ENCODE results near the gene SRD5A1.

SRD5A1 gene

GRCh38 chr5:6585168-6585567 lies 48.1 kb upstream of the SRD5A1 start:
- Histone ChIP-seq H3K79me2 (ENCODE audit: low read length) (no peaks in the 10 kb centered on the region), H3K9me3 (replicated peaks; ENCODE audit: insufficient read depth, low read length) (no peaks in the 10 kb centered on the region), H3K4me3 (ENCODE audit: low read length) (no peak overlapping the region), H3K27me3 (replicated peaks; ENCODE audit: insufficient read depth, low read length) (no peaks in the 10 kb centered on the region), H3K9ac (ENCODE audit: low read length) (no peak overlapping the region), H2AFZ (ENCODE audit: low read length) (no peak overlapping the region), H3K9me2 (replicated peaks; ENCODE audit: insufficient read depth, low read length) (no peaks in the 10 kb centered on the region), H3K4me2 (ENCODE audit: low read depth, low read length) (no peak overlapping the region), H3K4me1 (ENCODE audit: low read length) (no peaks in the 10 kb centered on the region), H3F3A (ENCODE audit: insufficient read depth, low read length) (no peaks in the 10 kb centered on the region), H4K20me1 (ENCODE audit: insufficient read depth, low read length) (no peaks in the 10 kb centered on the region), H3K36me3 (replicated peaks; ENCODE audit: insufficient read depth, low read length) (no peaks in the 10 kb centered on the region), H3K27ac (ENCODE audit: low read length) (no peak overlapping the region)
- TF ChIP-seq EZH2 (optimal IDR thresholded peaks at IDR 0.05; ENCODE audit: low read depth, low read length), result no peak
- TF ChIP-seq, protein P1, sequence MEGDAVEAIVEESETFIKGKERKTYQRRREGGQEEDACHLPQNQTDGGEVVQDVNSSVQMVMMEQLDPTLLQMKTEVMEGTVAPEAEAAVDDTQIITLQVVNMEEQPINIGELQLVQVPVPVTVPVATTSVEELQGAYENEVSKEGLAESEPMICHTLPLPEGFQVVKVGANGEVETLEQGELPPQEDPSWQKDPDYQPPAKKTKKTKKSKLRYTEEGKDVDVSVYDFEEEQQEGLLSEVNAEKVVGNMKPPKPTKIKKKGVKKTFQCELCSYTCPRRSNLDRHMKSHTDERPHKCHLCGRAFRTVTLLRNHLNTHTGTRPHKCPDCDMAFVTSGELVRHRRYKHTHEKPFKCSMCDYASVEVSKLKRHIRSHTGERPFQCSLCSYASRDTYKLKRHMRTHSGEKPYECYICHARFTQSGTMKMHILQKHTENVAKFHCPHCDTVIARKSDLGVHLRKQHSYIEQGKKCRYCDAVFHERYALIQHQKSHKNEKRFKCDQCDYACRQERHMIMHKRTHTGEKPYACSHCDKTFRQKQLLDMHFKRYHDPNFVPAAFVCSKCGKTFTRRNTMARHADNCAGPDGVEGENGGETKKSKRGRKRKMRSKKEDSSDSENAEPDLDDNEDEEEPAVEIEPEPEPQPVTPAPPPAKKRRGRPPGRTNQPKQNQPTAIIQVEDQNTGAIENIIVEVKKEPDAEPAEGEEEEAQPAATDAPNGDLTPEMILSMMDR (IDR thresholded peaks at IDR 0.05; ENCODE audit: low read length), result no peak
- no peak for TF ChIP-seq EZH2phosphoT487 (IDR thresholded peaks at IDR 0.05; ENCODE audit: low read length)
- DNase-seq, result no peak

DNA sequence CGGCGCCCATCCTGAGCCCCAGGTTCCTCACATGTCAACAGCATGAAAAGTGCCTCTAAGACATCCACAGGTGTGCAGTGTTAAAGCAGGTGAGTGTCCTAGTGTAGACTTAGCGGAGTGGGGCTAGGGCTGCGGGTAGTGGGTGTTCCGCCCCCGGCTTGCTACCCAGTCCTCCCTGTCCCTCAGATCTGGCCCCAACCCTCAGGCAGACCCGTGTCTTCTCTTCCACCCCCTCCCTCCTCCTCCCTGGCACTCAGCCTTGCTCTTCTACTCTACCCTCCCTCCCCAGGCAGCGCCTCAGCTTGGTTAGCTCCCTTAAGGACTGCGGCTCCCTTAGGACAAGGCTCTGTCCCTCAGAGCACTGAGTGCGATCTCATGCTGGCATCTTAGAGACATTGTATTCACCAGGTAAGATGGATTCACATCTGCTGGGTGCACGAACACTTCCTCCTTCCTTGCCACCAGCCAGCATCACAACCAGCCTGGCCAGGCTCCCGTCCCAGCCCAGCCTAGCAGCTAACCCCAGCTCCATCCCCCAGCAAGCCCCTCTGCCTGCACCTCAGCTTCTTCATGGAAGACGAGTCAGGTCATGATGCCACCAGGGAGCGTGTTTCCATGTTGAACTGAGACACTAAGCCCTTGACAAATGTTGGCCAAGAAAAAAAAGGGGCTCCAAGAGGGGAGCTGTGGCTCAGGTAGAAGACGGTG lies 47.1 kb upstream of the SRD5A1 start:
- H3K9me3 ChIP-seq (replicated peaks; ENCODE audit: insufficient read depth, low read length), result no peaks in the 10 kb centered on the region
- H3K4me2 ChIP-seq (ENCODE audit: low read depth, low read length), result no peak overlapping the region
- H3K9me2 ChIP-seq (replicated peaks; ENCODE audit: insufficient read depth, low read length), result no peaks in the 10 kb centered on the region
- H3K36me3 ChIP-seq (replicated peaks; ENCODE audit: insufficient read depth, low read length), result no peaks in the 10 kb centered on the region
- H4K20me1 ChIP-seq (ENCODE audit: insufficient read depth, low read length), result no peaks in the 10 kb centered on the region
- no peak overlapping the region for H3K9ac ChIP-seq (ENCODE audit: low read length)
- H3K27me3 ChIP-seq (replicated peaks; ENCODE audit: insufficient read depth, low read length), result no peaks in the 10 kb centered on the region
- H3K4me3 ChIP-seq (ENCODE audit: low read length), result no peak overlapping the region
- H3K79me2 ChIP-seq (ENCODE audit: low read length), result no peaks in the 10 kb centered on the region
- H2AFZ ChIP-seq (ENCODE audit: low read length), result no peak overlapping the region
- no peak overlapping the region for H3K27ac ChIP-seq (ENCODE audit: low read length)
- H3F3A ChIP-seq (ENCODE audit: insufficient read depth, low read length), result no peaks in the 10 kb centered on the region
- DNase-seq, result no peak
- TF ChIP-seq, protein P1 (IDR thresholded peaks at IDR 0.05; ENCODE audit: low read length), result no peak
- TF ChIP-seq EZH2phosphoT487 (IDR thresholded peaks at IDR 0.05; ENCODE audit: low read length), result no peak
- no peak for TF ChIP-seq EZH2 (optimal IDR thresholded peaks at IDR 0.05; ENCODE audit: low read depth, low read length)
- no peaks in the 10 kb centered on the region for H3K4me1 ChIP-seq (ENCODE audit: low read length)

GRCh38 chr5:6586647-6587042 lies 46.6 kb upstream of the SRD5A1 start:
- Histone ChIP-seq H3K36me3 (replicated peaks; ENCODE audit: insufficient read depth, low read length) (no peaks in the 10 kb centered on the region), H3K27ac (ENCODE audit: low read length) (no peak overlapping the region), H2AFZ (ENCODE audit: low read length) (no peak overlapping the region), H3K9me3 (replicated peaks; ENCODE audit: insufficient read depth, low read length) (no peaks in the 10 kb centered on the region), H3K4me3 (ENCODE audit: low read length) (no peak overlapping the region), H3F3A (ENCODE audit: insufficient read depth, low read length) (no peaks in the 10 kb centered on the region), H3K27me3 (replicated peaks; ENCODE audit: insufficient read depth, low read length) (no peaks in the 10 kb centered on the region), H3K4me1 (ENCODE audit: low read length) (no peaks in the 10 kb centered on the region), H3K79me2 (ENCODE audit: low read length) (no peaks in the 10 kb centered on the region), H4K20me1 (ENCODE audit: insufficient read depth, low read length) (no peaks in the 10 kb centered on the region), H3K9me2 (replicated peaks; ENCODE audit: insufficient read depth, low read length) (no peaks in the 10 kb centered on the region), H3K4me2 (ENCODE audit: low read depth, low read length) (no peak overlapping the region), H3K9ac (ENCODE audit: low read length) (no peak overlapping the region)
- TF ChIP-seq, protein P1 (IDR thresholded peaks at IDR 0.05; ENCODE audit: low read length), result no peak
- TF ChIP-seq EZH2phosphoT487 (IDR thresholded peaks at IDR 0.05; ENCODE audit: low read length) (no peak), EZH2 (optimal IDR thresholded peaks at IDR 0.05; ENCODE audit: low read depth, low read length) (no peak)
- no peak for DNase-seq

Data from MM.1S (cell line).